Gastroesophageal sphincter (tissue), 3 donors: ENCODE measurements around the gene ANO2.

Source experiments
- EP300 ChIP-seq: sonication (generic); formaldehyde crosslinking; IDR thresholded peaks from one replicate; pipeline ENCODE4 v1.6.1; 2017; ENCODE audit warnings: antibody characterized with exemption, mild to moderate bottlenecking
- POLR2A ChIP-seq, 2 donors: fragments of 450-650 bp; IDR thresholded peaks; one replicate each; pipeline ENCODE4 v1.6.1; 2017; ENCODE audit warnings: antibody characterized with exemption in 2 of 2, mild to moderate bottlenecking in 2 of 2, moderate library complexity in 1 of 2
- POLR2AphosphoS5 ChIP-seq: sonication (generic); formaldehyde crosslinking; IDR thresholded peaks from one replicate; pipeline ENCODE4 v1.6.1; 2017; ENCODE audit warnings: antibody characterized with exemption
- TF ChIP-seq, protein P1 (sequence below), 4 experiments: fragments of 200-600 bp in 2 of 4; fragments of 450-650 bp in 2 of 4; sonication (generic) in 1 of 4; IDR thresholded peaks; one replicate each; pipeline ENCODE4 v1.5.1; 2017 to 2019; ENCODE audit warnings: antibody characterized with exemption in 4 of 4, mild to moderate bottlenecking in 2 of 4, moderate library complexity in 2 of 4

DNA sequence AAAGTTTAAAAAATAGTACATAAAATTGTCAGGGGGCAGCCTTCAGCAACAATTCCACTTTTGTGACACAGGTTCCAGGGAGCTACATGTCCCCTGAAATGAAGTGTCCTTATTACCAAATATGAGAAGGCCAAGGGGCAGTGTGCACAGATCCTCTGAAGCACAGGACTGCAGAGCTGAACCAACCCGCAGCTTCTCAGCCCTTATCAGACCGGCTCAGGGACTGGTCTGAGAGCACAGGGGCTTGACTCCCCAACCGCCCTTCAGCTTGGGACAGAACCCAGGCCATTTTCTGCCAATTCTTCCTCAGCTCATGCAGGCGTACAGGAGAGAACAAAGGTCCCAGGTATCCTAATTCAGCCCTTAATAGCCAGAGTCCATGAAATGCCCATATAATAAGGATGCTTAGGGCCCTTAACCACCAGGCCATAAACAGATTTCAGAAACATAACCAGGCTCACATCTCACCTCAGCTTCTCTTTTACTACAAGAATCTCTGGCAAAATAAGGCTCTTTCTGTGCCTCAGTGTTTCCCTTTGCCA lies 221.3 kb downstream of the ANO2 start:
- no peak for TF ChIP-seq POLR2A (IDR thresholded peaks at IDR 0.05)
- no peak for TF ChIP-seq POLR2AphosphoS5
- TF ChIP-seq, protein P1, sequence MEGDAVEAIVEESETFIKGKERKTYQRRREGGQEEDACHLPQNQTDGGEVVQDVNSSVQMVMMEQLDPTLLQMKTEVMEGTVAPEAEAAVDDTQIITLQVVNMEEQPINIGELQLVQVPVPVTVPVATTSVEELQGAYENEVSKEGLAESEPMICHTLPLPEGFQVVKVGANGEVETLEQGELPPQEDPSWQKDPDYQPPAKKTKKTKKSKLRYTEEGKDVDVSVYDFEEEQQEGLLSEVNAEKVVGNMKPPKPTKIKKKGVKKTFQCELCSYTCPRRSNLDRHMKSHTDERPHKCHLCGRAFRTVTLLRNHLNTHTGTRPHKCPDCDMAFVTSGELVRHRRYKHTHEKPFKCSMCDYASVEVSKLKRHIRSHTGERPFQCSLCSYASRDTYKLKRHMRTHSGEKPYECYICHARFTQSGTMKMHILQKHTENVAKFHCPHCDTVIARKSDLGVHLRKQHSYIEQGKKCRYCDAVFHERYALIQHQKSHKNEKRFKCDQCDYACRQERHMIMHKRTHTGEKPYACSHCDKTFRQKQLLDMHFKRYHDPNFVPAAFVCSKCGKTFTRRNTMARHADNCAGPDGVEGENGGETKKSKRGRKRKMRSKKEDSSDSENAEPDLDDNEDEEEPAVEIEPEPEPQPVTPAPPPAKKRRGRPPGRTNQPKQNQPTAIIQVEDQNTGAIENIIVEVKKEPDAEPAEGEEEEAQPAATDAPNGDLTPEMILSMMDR (IDR thresholded peaks at IDR 0.05): no peak
- TF ChIP-seq EP300: no peak
